ENCODE results near the gene CAPN5. TPM values are rescaled to one million over a fixed set of nuclear protein-coding genes. Genes with fewer than 3 reads are reported as not detected.

Gene CAPN5
- total RNA-seq, 1 experiment from 2014 or later: 17.3 TPM

- no peak for TF ChIP-seq SIN3A (IDR thresholded peaks at IDR 0.05; ENCODE audit: borderline replicate concordance, insufficient read depth, low read depth, low read length)
- TF ChIP-seq CTCF (IDR thresholded peaks at IDR 0.05): no peak
- TF ChIP-seq POLR2AphosphoS5 (IDR thresholded peaks at IDR 0.05; ENCODE audit: low read depth, low read length): no peak
- no peak for TF ChIP-seq TCF7L2 (IDR thresholded peaks at IDR 0.05; ENCODE audit: low read depth, low read length)
- TF ChIP-seq REST (IDR thresholded peaks at IDR 0.05; ENCODE audit: insufficient read depth in 1 of 2, low read depth in 2 of 2, low read length in 1 of 2): no peak
- in situ Hi-C loops (cut with HindIII; ENCODE audit: low pct_unique_long_range_greater_than_20kb, low sequenced_read_pairs): no loop called here
- intact Hi-C loops (cut with micrococcal nuclease; ENCODE audit: unreplicated experiment): no loop called here
- H3K27me3 ChIP-seq (ENCODE audit: control insufficient read depth, insufficient read depth, low read length): no peaks in the 10 kb centered on the region
- H3K27ac ChIP-seq (ENCODE audit: low read length): no peak overlapping the region
- peaks cover 18% of the 10 kb centered on the region; the same call in 1 of the 2 replicates for H3K4me1 ChIP-seq (ENCODE audit: control insufficient read depth, insufficient read depth, low read length)
- POLR2A ChIA-PET: no interaction called here
- DNase-seq (ENCODE audit: low read depth, low spot score) (no peak), ATAC-seq (no peak)
- H3K36me3 ChIP-seq (ENCODE audit: control insufficient read depth, insufficient read depth, low read length): no peaks in the 10 kb centered on the region
- no TSS peak for BruUV-seq (replicated peaks)
- CTCF ChIA-PET: no interaction called here
- H3K9me3 ChIP-seq (ENCODE audit: control insufficient read depth, insufficient read depth, low read depth, low read length): no peaks in the 10 kb centered on the region
- no peak overlapping the region for H3K4me3 ChIP-seq (ENCODE audit: low read depth in 2 of 2, low read length in 2 of 2)
Measured at GRCh38 chr11:77087723-77088225, 21.0 kb downstream of the CAPN5 start.

- TF ChIP-seq POLR2AphosphoS5 (IDR thresholded peaks at IDR 0.05; ENCODE audit: low read depth, low read length): no peak
- no peak for TF ChIP-seq REST (IDR thresholded peaks at IDR 0.05; ENCODE audit: insufficient read depth in 1 of 2, low read depth in 2 of 2, low read length in 1 of 2)
- no peak for TF ChIP-seq TCF7L2 (IDR thresholded peaks at IDR 0.05; ENCODE audit: low read depth, low read length)
- TF ChIP-seq SIN3A (IDR thresholded peaks at IDR 0.05; ENCODE audit: borderline replicate concordance, insufficient read depth, low read depth, low read length): no peak
- no peak for TF ChIP-seq CTCF (IDR thresholded peaks at IDR 0.05)
- in situ Hi-C loops (cut with HindIII; ENCODE audit: low pct_unique_long_range_greater_than_20kb, low sequenced_read_pairs) (no loop called here), intact Hi-C loops (cut with micrococcal nuclease; ENCODE audit: unreplicated experiment) (no loop called here)
- H3K4me3 ChIP-seq (ENCODE audit: low read depth in 2 of 2, low read length in 2 of 2): no peak overlapping the region
- ATAC-seq: no peak
- BruUV-seq (replicated peaks): no TSS peak
- POLR2A ChIA-PET: no interaction called here
- no peaks in the 10 kb centered on the region for H3K27me3 ChIP-seq (ENCODE audit: control insufficient read depth, insufficient read depth, low read length)
- CTCF ChIA-PET: interaction anchor here (0.9 kb wide), 1 partner anchor 16 kb away, joined by 3 read pairs; no protein-coding TSS in a partner anchor
- no peak for DNase-seq (ENCODE audit: low read depth, low spot score)
- peaks cover 18% of the 10 kb centered on the region; the same call in 1 of the 2 replicates for H3K4me1 ChIP-seq (ENCODE audit: control insufficient read depth, insufficient read depth, low read length)
- no peaks in the 10 kb centered on the region for H3K9me3 ChIP-seq (ENCODE audit: control insufficient read depth, insufficient read depth, low read depth, low read length)
- no peaks in the 10 kb centered on the region for H3K36me3 ChIP-seq (ENCODE audit: control insufficient read depth, insufficient read depth, low read length)
- no peak overlapping the region for H3K27ac ChIP-seq (ENCODE audit: low read length)
Measured at GRCh38 chr11:77088236-77089003, 21.6 kb downstream of the CAPN5 start.
